ENCODE results near the gene PPARG. TPM values are rescaled to one million over a fixed set of nuclear protein-coding genes. Genes with fewer than 3 reads are reported as not detected.

PPARG gene
- total and polyA plus RNA-seq, 10 of the 15 experiments (the other 5 are each of a cell fraction or from before 2014, with no cell fraction given) = 0.06 to 0.86 (median 0.12) TPM; not detected in 5

- BruUV-seq (replicated peaks) = no TSS peak
- RAD21 ChIA-PET (ENCODE audit: unreplicated experiment) = interaction anchor here (0.6 to 1.5 kb wide), 2 partner anchors 46 to 142 kb away, joined by 3 read pairs; no protein-coding TSS in a partner anchor
- Histone ChIP-seq H3K79me2 (ENCODE audit: control insufficient read depth, insufficient read depth, low read length) (no peaks in the 10 kb centered on the region), H3K9ac (ENCODE audit: control insufficient read depth, insufficient read depth, low read length) (no peak overlapping the region), H3K36me3 (ENCODE audit: control insufficient read depth in 2 of 2, insufficient read depth in 2 of 2, low read length in 1 of 2) (no peaks in the 10 kb centered on the region), H3K27ac (ENCODE audit: control insufficient read depth, insufficient read depth) (no peak overlapping the region), H3K27me3 (replicated peaks in 1 of 2; ENCODE audit: control insufficient read depth in 2 of 2, insufficient read depth in 2 of 2, low read length in 1 of 2) (no peaks in the 10 kb centered on the region), H3K4me1 (ENCODE audit: control insufficient read depth, insufficient read depth, low read length) (no peaks in the 10 kb centered on the region), H4K20me1 (ENCODE audit: control insufficient read depth, insufficient read depth) (no peaks in the 10 kb centered on the region), H3K4me2 (ENCODE audit: control insufficient read depth, insufficient read depth) (no peak overlapping the region), H3K9me3 (replicated peaks; ENCODE audit: control insufficient read depth, insufficient read depth, low read length) (no peaks in the 10 kb centered on the region), H3K4me3 (no peak overlapping the region), H2AFZ (ENCODE audit: control insufficient read depth, low read depth, low read length) (no peak overlapping the region)
- SMC1A ChIA-PET (ENCODE audit: uncharacterized antibody, unreplicated experiment) = interaction anchor here (0.6 to 1.6 kb wide), 8 partner anchors 8 to 125 kb away, joined by 3 to 4 read pairs (median 3); no protein-coding TSS in a partner anchor
- DNase-seq (ENCODE audit: low read depth, low spot score) (no peak), FAIRE-seq (no peak), ATAC-seq (no peak)
- intact Hi-C loops (cut with micrococcal nuclease; ENCODE audit: unreplicated experiment) = no loop called here
- POLR2A ChIA-PET = interaction anchor here (0.6 kb wide), 1 partner anchor 71 kb away, joined by 6 read pairs; no protein-coding TSS in a partner anchor
- in situ Hi-C loops (cut with MboI) = no loop called here
- CTCF ChIA-PET = interaction anchor here (0.6 to 3.0 kb wide), 4 partner anchors 10 to 161 kb away, joined by 3 to 8 read pairs (median 3); no protein-coding TSS in a partner anchor
- TF ChIP-seq IRF3 (IDR thresholded peaks at IDR 0.05) (no peak), POLR2AphosphoS5 (IDR thresholded peaks at IDR 0.05; ENCODE audit: low read length) (no peak), MTA2 (IDR thresholded peaks at IDR 0.05; ENCODE audit: low read depth) (no peak), CBFB (IDR thresholded peaks at IDR 0.05; ENCODE audit: low read depth) (no peak), SMAD5 (IDR thresholded peaks at IDR 0.05; ENCODE audit: low read depth) (no peak), STAT3 (IDR thresholded peaks at IDR 0.05; ENCODE audit: low read depth, low read length) (no peak), HDAC2 (IDR thresholded peaks at IDR 0.05) (no peak), EP300 (IDR thresholded peaks at IDR 0.05; ENCODE audit: borderline replicate concordance in 1 of 2, control insufficient read depth in 1 of 2, low read depth in 2 of 2, low read length in 2 of 2) (no peak), MYB (IDR thresholded peaks at IDR 0.05; ENCODE audit: borderline replicate concordance, low read depth, low read length) (no peak), SMARCA5 (IDR thresholded peaks at IDR 0.05) (no peak), EED (IDR thresholded peaks at IDR 0.05; ENCODE audit: low read depth) (no peak), ELK1 (IDR thresholded peaks at IDR 0.05; ENCODE audit: low read depth, low read length) (no peak), IRF4 (IDR thresholded peaks at IDR 0.05; ENCODE audit: low read depth, low read length) (no peak)
- WGBS (ENCODE audit: insufficient coverage, insufficient replicate concordance, low lambda C conversion rate, missing lambda C conversion rate) = 69% methylated on average over 5 of the region's 5 CpGs
Observed at GRCh38 chr3:12318758-12319621, 30.1 kb downstream of the PPARG start.
